T-helper 1 cell (primary cell): ENCODE results near the gene COL9A1.

Experiments used
- DNase-seq, 5 donors: peaks; one replicate each; pipeline ENCODE4 v3.0.0-alpha.2; 2012 to 2020

COL9A1 gene

DNA sequence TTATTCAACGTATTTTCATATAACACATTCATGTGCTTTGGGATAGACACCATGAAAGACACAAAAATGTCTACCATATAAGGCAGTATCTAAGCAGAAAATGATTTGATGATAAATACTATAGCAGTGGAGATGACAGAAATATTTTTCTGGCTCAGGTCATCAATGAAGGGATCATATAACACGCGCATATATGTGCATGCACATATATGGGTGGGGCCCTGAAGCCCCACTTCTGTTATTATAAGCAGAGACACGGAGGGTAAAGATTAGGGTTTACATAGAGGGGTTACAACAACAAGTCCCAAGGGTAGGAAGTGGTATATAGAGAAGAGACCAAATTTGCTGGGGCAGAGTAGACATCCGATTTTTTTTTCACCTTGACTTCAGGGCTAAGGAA lies 16.0 kb downstream of the COL9A1 start:
- DNase-seq: no peak

DNA sequence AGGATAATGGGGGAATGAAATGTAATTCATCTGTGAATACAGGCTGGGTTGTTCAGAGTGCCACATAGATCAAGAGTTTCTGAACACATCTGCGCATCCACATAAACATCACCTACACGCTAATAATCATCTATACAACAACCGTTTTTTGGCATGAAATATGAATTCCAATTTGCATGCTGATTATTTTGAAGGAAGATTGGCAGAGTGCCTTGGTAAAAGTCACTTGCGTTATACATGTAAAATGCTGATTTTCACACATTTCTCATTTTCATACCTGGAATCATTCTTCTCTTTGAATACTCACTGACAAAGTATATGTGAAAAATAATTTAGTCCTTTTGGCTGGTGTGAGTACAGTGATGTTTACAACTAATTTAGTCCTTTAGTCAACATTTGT lies 17.7 kb downstream of the COL9A1 start:
- DNase-seq: no peak

DNA sequence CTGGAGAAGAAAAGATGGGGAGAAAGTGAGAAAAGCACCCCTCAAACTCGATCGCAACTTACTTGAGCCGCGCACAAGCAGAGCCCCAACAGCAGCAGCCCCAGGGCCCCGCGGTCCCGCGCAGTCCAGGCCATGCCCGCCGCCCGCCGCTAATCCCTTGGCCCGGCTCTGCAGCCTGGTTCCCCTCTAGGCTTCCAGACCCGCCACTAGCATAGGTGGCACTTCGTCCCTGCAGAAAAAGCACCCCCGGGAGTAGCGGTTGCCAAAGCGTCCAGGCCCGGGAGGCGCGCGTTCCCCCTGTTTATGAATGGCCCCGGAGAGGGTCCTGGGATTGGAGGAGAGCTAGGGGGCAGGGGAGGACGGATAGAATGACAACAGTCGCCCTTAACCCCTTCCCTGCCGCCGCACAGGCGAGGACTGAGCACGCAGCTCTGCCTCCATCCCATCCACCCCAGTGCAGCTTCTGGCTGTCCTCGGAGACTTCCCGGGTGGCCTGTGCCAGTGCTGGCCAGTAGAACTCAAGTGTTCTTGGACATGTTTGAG lies 19.9 kb downstream of the COL9A1 start:
- DNase-seq: no peak

DNA sequence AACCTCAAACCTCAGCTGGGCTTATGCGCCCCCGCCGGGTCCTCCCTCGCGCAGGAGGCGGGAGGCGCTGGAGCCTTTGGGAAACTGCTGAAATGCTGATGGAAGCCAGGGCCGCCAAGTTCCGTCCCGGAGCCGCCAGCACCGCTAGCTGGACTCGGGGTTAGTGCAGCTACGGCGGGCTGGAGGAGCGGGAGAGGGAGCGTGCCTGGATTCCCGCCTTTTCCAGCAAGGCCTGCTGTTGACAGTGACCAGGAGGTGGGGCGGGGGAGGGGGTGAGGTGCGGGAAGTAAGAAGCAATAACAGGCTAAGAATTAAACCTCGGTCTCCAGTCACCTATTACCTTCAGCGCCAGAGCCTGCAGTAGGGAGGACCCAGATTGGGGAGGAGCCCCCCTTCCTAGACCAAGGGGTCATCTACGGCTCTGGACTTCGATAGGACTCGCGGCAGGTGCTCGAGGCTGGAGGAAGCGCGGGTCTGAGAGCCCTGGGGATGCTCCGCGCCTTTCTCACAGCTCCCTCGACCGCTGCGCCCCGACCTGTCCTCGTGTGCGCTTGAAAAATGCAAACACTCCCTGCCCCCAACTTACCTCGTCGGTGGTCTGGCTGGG lies 20.5 kb downstream of the COL9A1 start:
- DNase-seq: no peak

DNA sequence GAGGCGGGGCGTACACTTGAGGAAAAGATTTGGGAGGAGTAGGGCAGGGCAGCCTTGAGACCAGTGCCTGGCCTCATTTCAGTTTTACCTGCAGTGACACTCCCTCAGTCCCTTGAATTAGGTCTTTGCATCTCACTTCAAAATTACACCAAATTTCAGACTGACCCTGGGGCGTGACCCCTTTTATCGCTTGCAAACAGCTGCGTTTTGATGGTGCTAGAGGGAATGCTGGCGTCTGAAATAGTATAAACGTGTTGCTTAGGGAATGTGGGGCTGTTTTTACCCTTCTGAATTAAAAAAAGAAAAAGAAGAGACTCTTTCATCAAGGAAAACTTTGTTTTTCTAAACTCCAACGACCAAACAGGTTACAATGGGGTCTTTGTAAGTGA lies 21.0 kb downstream of the COL9A1 start:
- no peak for DNase-seq

DNA sequence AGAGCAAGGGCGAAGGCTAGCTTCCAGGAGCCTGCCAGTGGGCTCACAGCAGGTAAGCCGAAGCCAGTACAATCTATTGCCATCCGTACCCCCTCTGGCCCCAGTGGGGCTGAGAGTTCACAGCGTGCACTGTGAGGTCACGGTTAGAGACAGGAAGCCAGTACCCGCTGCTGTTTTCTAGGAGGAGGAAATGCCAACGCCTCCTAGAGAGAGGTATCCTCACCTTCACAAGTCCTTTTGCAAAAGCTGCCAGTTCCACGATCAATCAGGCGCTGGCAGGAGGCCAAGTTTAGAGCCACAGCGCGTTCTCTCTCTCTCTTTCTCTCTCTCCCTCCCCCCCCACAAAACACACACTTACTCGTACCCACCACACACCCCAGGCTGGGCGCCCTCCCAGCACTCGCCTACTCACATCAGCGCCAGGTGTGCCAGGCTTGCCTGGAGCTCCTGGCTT lies 22.5 kb downstream of the COL9A1 start:
- DNase-seq: no peak

DNA sequence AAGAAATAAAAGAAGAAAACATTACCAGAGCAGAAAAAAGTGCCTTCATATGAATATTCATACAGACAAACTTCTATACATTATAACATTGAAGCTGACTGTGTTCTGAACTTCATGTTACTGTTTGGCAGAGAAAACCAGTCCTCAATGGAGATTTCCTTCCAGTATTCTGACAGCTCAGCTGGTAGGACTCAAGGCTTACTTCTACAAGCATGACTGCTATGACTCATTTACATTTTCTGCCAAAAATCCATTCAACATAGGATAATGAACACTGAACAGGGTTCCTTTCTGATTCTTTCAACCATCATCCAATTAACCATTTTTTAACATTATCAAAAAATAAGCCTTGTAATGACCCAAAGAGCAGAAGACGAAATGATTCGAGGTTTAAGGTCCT lies 25.4 kb downstream of the COL9A1 start:
- DNase-seq: no peak

DNA sequence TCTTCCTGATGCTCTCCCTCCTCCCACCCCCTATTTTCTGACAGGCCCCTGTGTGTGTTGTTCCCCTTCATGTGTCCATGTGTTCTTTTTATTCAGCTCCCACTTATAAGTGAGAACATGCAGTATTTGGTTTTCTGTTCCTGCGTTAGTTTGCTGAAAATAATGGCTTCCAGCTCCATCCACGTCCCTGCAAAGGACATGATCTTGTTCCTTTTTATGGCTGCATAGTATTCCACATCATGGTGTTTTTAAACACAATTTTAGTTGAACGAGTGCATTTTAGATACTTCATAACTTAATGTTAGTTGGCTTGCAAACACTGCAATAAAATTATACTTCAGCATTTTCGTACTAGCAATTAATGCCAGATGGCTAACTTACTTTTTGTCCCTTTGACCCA lies 28.5 kb downstream of the COL9A1 start:
- no peak for DNase-seq

DNA sequence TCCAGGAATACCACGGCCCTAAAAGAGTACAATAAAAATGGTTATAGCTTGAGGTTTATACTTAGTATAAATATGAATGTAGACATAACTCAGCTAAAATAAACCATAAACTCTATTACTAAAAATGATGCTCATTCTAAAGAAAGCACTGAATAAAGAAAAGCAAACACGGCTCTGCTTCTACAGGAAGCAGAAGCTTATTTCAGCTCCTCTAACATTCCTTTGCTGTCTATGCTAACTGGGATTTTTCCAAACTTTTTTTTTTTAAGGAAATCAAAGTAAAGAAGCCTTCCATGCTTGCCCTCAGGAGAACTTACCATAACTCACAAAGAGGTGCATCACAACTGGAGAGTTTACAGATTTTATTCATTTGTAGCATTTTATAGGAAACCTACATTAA lies 30.8 kb downstream of the COL9A1 start:
- DNase-seq: no peak

DNA sequence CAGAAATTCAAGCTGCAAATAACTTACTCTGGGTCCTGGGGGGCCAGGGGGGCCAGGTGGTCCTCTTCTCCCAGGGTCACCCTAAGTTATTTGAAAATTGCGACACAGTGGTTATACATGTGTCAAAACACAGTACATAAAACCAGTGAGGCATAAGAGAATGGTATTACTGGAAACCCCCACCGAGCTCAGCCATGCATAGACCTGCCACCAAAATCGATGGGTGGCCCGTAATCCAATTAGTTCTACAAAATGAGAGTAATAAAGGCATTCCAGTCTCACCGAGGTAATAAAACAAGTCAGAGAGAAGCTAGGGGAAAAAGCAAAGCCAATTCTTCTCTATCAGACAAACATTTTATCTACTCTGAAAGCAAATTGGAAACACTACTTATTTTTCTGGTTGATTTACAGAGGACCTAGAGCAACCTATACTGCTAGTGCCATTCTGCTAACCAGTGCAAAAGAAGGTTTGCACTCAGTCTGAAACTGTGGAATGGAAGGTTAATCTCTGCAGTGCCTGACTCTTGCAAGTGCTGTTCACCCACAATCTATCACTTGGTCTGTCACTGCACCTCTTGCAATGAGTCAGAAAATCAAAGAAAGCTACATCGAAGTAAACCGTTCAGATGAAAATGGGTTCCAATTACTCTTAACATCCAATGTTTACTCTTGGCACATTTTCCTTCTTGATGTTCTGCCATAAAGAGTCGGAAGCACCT lies 32.4 kb downstream of the COL9A1 start:
- DNase-seq: no peak

DNA sequence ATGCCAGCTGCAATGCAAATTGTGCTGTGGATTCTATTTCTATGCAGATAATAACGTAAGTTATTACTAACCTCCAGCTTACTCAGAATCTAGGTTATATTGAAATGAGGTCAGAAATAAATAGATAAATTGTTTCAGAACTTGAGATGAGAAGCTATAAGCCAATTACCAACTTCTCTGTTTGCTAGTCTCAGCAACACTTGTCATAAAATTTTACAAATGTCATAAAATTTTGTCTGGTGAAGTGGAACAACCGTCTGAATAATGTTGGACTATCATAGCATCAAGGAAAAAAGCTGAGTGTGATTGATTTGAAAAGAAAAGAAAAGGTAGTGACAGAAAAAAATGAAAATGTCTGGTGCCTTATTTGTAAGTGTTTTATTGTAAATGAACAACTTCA lies 36.7 kb downstream of the COL9A1 start:
- DNase-seq: no peak

DNA sequence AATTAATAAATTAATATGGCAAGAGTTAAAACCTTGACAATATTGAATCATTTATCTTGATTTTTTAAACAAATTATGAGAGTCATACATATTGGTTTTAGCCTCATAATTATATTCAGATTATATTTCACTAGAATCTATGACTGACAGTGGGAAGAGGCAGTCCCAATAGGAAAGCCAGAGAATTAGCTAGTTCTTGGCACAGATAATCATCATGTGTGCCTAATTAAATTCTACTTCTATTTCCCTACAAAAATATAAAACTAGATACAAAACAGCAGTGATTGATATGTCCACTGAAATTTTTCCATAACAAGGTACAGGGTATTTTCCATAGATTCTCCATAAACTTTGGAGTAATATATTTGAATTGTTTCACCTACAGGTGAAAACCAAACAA lies 38.6 kb downstream of the COL9A1 start:
- DNase-seq: no peak

DNA sequence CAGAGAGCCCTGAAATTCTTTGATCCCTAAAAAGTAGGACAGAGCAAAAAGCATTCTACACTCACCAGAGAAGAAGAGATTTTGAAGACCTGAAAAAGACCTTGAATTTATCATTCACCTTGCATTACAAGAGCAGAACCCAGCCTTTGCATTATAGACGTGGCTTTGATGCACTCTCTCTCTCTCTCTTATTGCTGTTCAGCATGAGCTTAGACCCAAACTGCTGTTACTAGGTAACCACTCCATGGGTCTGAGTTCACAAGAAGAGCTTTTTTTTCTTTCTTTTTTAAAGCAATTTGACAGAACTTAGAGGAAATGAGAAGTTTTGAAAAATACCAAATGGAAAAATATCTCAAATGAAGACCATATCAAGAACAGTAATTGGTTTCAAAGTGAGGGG lies 44.4 kb downstream of the COL9A1 start:
- no peak for DNase-seq

DNA sequence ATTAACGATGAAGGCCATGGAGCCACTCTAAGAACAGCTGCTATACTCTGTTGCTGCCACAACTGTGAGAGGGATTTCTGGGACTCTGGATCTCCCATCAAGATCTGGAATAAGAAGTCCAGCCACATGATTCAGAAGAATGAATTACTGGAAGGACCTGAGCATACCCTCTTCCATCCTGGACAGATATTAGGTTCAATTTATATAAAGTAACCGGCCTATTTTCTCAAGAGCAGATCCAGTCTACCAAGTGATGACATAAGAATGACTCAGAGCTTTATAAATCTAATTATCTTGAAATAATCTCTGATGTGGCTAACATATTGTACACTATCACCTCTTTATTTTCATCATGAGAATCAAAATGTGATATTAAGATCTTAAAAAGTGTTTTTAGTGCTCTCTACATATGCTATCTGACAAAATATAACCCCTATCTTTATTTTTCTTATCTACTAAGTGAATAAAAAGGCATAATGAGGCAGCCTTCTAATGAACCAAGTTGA lies 45.1 kb downstream of the COL9A1 start:
- DNase-seq: no peak

DNA sequence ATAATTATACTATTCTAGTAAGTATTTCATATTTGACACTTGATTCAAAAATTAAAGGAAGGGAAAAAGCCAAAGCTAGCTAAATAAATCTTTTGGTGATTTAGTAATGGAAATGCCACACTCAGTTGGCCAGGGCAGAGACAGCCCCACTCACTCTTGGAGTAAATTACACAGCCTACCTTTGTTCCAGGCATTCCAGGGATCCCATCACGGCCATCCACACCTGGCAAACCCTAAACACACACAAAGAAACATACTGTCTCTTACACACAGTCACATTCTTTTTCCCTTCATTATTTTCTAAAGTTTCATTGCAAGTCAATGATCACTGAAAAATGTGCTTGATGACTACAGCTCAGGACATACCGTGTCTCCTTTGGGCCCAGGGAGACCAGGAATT lies 48.1 kb downstream of the COL9A1 start:
- DNase-seq: no peak

DNA sequence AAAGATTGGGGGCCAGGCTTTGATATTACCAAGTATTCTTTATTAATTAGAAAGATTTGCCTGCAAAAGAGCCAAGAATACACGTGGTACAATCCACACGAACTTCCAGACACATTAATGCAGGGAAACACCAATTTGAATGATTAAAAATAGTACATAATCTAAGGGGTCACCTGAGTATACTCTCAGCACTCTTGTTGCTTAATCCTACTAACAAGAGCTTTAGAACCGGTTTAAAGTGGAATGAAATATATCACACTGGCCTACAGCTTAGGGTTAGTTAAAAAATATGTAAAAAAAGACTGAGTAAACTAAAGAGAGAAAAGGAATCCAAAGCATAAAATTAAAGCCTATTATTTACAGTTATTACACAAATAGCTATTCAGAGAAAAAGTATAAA lies 49.0 kb downstream of the COL9A1 start:
- no peak for DNase-seq

DNA sequence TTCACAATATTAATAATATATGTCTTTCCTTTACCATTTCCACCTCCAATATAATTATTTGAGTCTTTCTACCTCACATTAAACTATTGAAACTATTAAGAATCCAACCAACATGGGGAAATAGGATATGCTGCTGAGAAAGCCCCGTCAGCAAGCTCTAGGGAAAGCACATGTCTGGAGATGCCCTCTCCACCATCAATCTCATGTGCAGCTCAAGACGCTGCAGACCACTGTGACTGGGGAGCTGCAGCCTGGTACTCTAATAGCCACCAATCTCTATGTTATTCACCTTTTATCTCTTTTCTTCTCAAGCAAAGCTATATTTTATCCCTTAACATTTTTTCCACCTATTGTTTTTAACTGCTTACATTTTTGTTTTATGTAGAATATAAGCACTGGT lies 50.3 kb downstream of the COL9A1 start:
- DNase-seq: no peak

DNA sequence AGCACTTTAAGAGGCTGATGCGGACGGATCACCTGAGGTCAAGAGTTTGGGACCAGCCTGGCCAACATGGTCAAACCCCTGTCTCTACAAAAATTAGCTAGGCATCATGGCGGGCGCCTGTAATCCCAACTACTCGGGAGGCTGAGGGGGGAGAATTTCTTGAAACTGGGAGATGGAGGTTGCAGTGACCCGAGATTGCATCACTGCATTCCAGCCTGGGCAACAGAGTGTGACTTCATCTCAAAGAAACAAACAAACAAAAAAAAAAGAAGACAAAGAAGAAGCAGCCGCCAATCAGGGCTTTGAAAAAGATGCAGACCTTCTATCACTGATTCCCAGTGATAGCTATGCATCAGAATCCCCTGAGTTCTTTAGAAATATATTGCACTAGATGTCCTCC lies 56.8 kb downstream of the COL9A1 start:
- no peak for DNase-seq

DNA sequence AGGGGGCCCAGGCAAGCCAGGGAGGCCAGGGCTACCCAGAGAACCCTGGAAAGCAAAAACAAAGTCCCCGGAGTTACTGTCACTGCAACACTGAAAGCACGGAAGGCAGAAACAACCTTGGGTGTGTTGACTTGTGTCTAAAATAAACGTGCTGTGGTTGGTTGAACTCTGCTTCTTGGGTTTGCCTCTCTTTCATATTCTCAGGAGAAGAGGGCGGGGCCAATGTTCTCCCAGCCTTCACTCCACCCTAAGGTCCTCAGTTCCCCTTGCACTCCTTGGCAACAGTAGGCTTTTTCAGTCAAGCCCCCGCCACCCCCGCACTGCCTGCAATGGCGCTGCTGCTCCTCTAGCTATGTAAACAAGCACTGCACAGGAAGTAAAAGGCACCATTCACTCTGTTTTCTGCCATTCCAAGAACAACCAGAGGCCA lies 60.9 kb downstream of the COL9A1 start:
- DNase-seq: no peak

DNA sequence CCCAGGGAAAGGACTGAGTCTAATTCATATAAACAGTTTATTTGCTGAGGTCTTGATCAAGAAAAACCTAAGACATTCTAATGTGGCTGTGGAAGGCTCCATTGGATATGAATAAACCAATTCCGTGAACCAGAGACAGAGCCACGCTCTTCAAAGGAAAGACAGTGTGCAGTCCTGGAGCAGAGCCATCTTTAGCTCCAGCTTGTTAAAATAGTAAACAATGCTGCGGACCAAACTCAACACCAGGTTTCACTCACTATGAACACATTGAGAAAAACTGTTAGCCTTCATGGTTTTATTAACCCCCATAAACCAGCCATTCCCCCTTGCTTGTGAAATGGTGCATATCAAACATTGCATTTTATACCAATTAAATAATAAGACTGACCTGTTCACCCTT lies 61.9 kb downstream of the COL9A1 start:
- no peak for DNase-seq

DNA sequence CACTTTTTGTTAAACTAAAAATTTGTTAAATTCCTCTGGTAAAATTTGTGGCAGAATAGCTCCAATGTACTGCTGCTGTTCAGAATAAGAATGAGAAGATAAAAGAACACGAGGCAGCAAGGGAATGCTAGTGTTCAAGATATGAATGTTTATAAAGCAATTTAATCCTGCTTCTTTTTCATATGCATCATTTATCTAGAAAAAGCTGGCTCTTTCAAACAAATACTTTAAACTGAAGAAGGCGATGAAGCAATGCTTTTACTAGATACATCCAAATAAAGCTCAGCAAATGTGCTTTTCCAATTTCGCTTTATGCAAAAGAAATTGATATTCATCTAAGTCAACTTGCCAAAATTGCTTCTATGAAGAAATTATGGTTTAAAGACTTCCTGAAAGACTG lies 66.5 kb downstream of the COL9A1 start:
- no peak for DNase-seq

DNA sequence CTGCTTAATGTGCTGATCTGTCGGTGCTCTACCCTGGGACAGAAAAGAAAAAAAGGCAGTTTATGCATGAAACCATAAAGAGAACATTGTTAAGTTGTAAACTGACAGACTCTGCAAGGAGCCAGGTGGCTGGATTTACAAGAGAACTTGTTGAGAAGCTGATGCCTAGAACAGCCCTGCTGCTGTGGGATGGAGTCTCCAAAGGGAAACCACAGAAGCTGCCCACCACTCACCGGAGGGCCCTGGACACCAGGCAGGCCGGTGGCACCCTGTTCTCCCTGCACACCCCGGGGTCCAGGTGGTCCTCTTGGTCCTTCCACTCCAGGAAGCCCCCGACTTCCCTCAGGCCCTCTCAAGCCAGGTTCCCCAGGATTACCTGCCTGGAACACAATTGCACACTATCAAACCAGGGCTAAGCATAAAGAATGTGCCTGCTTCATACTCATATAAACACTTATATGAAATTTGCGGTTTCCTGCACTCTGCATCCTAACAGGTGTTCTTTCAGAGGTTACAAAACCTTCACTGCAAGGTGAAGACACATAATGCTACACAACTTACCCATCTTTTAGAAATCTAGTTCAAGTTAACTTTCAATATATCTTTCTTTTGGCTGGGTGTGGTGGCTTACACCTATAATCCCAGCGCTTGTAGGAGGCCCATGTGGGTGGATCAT lies 68.2 kb downstream of the COL9A1 start:
- no peak for DNase-seq

DNA sequence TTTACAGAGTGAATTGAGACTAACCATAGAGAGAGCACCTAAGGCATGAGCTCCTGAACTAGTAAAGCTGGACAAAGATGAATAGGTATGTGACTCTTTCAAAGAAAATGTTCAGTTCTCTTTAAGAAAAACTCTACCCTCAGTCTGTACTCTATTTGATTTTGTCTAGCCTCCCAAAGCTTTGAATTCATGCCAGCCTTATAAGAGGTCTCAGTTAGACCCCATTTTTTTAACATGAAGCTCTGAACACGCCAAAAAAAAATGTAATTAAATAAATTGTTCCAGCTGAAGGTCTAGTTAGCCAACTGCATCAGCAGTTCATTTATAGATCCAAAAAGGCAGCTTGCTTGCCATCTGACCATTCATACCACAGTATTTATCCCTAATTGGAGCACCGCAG lies 71.6 kb downstream of the COL9A1 start:
- no peak for DNase-seq

DNA sequence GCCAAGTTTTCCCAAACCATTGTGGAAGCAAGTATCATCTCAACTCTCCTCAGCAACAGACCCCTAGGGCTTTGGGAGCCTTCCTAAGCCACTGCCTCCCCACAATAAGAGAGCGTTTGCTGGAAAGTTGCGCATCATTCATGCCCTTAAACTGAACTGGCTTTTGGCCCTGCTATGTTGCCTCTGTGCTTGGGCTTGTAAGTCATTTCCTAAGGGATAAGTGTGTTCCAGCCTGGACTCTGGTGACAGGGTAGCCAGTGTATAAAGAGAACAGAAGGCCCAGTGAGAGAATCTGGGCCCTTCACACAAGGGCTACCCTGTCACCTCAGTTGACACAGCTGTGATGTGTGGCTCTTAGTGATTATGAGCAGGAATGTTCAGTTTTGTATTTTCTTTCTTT lies 77.8 kb downstream of the COL9A1 start:
- DNase-seq: no peak
